ENCODE data around the gene OXCT1. TPM values are rescaled to one million over a fixed set of nuclear protein-coding genes. Genes with fewer than 3 reads are reported as not detected.

OXCT1 gene
- total and polyA plus RNA-seq, 9 of the 15 experiments (the other 6 are each of a cell fraction or from before 2014, with no cell fraction given), result 24.7 to 61.2 (median 41.9) TPM

GRCh38 chr5:41852293-41852692 lies 17.9 kb downstream of the OXCT1 start:
- in situ Hi-C loops (cut with MboI), result loop anchor here (25.0 kb wide), 2 partner anchors 735 to 910 kb away; partner anchors contain the start of gene CCDC152
- no peak overlapping the region for H3K4me2 ChIP-seq (ENCODE audit: insufficient read depth, low read length)
- CTCF ChIA-PET (ENCODE audit: low intra/inter-chr PET ratio), result no interaction called here
- H3K9me1 ChIP-seq (ENCODE audit: control insufficient read depth, insufficient read depth, low read length), result no peaks in the 10 kb centered on the region
- no peaks in the 10 kb centered on the region; a peak in 1 of 5 replicates for H3K27me3 ChIP-seq (ENCODE audit: control insufficient read depth in 2 of 2, insufficient read depth in 2 of 2, low read length in 2 of 2)
- BruUV-seq (replicated peaks), result no TSS peak
- no peaks in the 10 kb centered on the region; the same call in 1 of the 2 replicates for H4K20me1 ChIP-seq (replicated peaks; ENCODE audit: control insufficient read depth, insufficient read depth, low read length)
- FAIRE-seq (no peak), DNase-seq (ENCODE audit: extremely low read depth in 1 of 4, low spot score in 3 of 4) (no peak), ATAC-seq (no peak)
- intact Hi-C loops (cut with micrococcal nuclease), result loop anchor here (10.0 kb wide), 2 partner anchors 733 to 803 kb away; no protein-coding TSS in a partner anchor
- peaks cover 68% of the 10 kb centered on the region for H3K36me3 ChIP-seq (ENCODE audit: control insufficient read depth, insufficient read depth, low read length)
- H3K4me3 ChIP-seq, result no peak overlapping the region
- H2AFZ ChIP-seq (ENCODE audit: low read depth, low read length), result no peak overlapping the region
- no peaks in the 10 kb centered on the region for H3K79me2 ChIP-seq (ENCODE audit: control insufficient read depth, insufficient read depth, low read length)
- peaks cover 5% of the 10 kb centered on the region for H3K9me3 ChIP-seq (replicated peaks; ENCODE audit: control insufficient read depth, insufficient read depth, low read depth, low read length)
- H3K9ac ChIP-seq (ENCODE audit: insufficient read depth in 1 of 2, low read depth in 2 of 2, low read length in 2 of 2), result no peak overlapping the region
- H3K4me1 ChIP-seq (replicated peaks in 1 of 2; ENCODE audit: control insufficient read depth in 2 of 2, insufficient read depth in 2 of 2, low read length in 2 of 2), result no peaks in the 10 kb centered on the region; a peak in 1 of 5 replicates
- TF ChIP-seq ZNF445 (CRISPR knock-in tag; IDR thresholded peaks at IDR 0.05; ENCODE audit: low read depth) (no peak), TAF9B (IDR thresholded peaks at IDR 0.05; ENCODE audit: partially characterized antibody) (no peak), ZNF408 (CRISPR knock-in tag; IDR thresholded peaks at IDR 0.05; ENCODE audit: low read depth) (no peak), BCOR (IDR thresholded peaks at IDR 0.05) (no peak), KDM4B (IDR thresholded peaks at IDR 0.05; ENCODE audit: borderline replicate concordance in 2 of 2, low read depth in 1 of 2) (no peak), RBM17 (IDR thresholded peaks at IDR 0.05; ENCODE audit: borderline replicate concordance, low read depth, low read length) (no peak), ETV5 (CRISPR knock-in tag; IDR thresholded peaks at IDR 0.05; ENCODE audit: low read depth) (no peak), ZNF212 (CRISPR knock-in tag; IDR thresholded peaks at IDR 0.05) (no peak), CEBPB (tag; IDR thresholded peaks at IDR 0.05) (no peak), EZH2 (IDR thresholded peaks at IDR 0.05; ENCODE audit: borderline replicate concordance, low read depth, low read length) (no peak), ZNF311 (CRISPR knock-in tag; IDR thresholded peaks at IDR 0.05) (no peak)
- TF ChIP-seq, protein P1, sequence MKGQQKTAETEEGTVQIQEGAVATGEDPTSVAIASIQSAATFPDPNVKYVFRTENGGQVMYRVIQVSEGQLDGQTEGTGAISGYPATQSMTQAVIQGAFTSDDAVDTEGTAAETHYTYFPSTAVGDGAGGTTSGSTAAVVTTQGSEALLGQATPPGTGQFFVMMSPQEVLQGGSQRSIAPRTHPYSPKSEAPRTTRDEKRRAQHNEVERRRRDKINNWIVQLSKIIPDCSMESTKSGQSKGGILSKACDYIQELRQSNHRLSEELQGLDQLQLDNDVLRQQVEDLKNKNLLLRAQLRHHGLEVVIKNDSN (CRISPR knock-in tag; IDR thresholded peaks at IDR 0.05), result no peak
- TF ChIP-seq, protein P2, sequence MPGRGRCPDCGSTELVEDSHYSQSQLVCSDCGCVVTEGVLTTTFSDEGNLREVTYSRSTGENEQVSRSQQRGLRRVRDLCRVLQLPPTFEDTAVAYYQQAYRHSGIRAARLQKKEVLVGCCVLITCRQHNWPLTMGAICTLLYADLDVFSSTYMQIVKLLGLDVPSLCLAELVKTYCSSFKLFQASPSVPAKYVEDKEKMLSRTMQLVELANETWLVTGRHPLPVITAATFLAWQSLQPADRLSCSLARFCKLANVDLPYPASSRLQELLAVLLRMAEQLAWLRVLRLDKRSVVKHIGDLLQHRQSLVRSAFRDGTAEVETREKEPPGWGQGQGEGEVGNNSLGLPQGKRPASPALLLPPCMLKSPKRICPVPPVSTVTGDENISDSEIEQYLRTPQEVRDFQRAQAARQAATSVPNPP (IDR thresholded peaks at IDR 0.05; ENCODE audit: borderline replicate concordance, insufficient read depth, insufficient read length), result no peak
- TF ChIP-seq, protein P3, sequence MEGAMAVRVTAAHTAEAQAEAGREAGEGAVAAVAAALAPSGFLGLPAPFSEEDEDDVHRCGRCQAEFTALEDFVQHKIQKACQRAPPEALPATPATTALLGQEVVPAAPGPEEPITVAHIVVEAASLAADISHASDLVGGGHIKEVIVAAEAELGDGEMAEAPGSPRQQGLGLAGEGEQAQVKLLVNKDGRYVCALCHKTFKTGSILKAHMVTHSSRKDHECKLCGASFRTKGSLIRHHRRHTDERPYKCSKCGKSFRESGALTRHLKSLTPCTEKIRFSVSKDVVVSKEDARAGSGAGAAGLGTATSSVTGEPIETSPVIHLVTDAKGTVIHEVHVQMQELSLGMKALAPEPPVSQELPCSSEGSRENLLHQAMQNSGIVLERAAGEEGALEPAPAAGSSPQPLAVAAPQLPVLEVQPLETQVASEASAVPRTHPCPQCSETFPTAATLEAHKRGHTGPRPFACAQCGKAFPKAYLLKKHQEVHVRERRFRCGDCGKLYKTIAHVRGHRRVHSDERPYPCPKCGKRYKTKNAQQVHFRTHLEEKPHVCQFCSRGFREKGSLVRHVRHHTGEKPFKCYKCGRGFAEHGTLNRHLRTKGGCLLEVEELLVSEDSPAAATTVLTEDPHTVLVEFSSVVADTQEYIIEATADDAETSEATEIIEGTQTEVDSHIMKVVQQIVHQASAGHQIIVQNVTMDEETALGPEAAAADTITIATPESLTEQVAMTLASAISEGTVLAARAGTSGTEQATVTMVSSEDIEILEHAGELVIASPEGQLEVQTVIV (CRISPR knock-in tag; IDR thresholded peaks at IDR 0.05; ENCODE audit: borderline replicate concordance), result no peak
- WGBS (ENCODE audit: insufficient coverage, low coverage, missing lambda C conversion rate), result 43% methylated on average over 2 of the region's 2 CpGs
- H3K27ac ChIP-seq (ENCODE audit: extremely low read depth, low read depth, low read length), result no peak overlapping the region
- POLR2A ChIA-PET, result no interaction called here

All from K562 (cell line).